HepG2 (cell line): Measurements from ENCODE around the gene SFI1. TPM values are rescaled to one million over a fixed set of nuclear protein-coding genes. Genes with fewer than 3 reads are reported as not detected.
A peak's percentile ranks its signal among the peaks of the same experiment; 100 is the strongest.

Experiments
- ELF1 ChIP-seq: sonication (generic); formaldehyde crosslinking; IDR thresholded peaks from 2 replicates; pipeline ENCODE4 v1.4.0; 2020; ENCODE audit warnings: missing genetic modification reagents
- GMEB2 ChIP-seq: IDR thresholded peaks from 2 replicates; pipeline ENCODE4 v1.6.1; 2016; ENCODE audit warnings: missing biosample characterization, missing genetic modification reagents, low read depth
- HNRNPUL1 ChIP-seq: fragments of 200-400 bp; formaldehyde crosslinking; IDR thresholded peaks from 2 replicates; pipeline ENCODE4 v1.6.1; 2017; ENCODE audit warnings: low read depth, mild to moderate bottlenecking, low read length, moderate library complexity
- MAZ ChIP-seq, 2 experiments: sonication (generic) in 1 of 2; formaldehyde crosslinking in 1 of 2; IDR thresholded peaks; 2 replicates each; pipeline versions ENCODE4 v1.5.0 to v1.6.1; 2012 to 2020; ENCODE audit warnings: low read depth in 2 of 2, mild to moderate bottlenecking in 2 of 2, borderline replicate concordance in 1 of 2, improper control_type of control experiment in 1 of 2, low read length in 1 of 2, missing genetic modification reagents in 1 of 2, moderate library complexity in 1 of 2
- MXD3 ChIP-seq: IDR thresholded peaks from 2 replicates; pipeline ENCODE4 v1.6.1; 2016; ENCODE audit warnings: mild to moderate bottlenecking, missing biosample characterization, missing genetic modification reagents
- MXI1 ChIP-seq: IDR thresholded peaks from 3 replicates; pipeline ENCODE4 v1.6.1; 2012; ENCODE audit warnings: low read depth, low read length, inconsistent platforms, borderline replicate concordance
- PHF8 ChIP-seq: sonication (generic); formaldehyde crosslinking; IDR thresholded peaks from 2 replicates; pipeline ENCODE4 v1.5.0; 2020; ENCODE audit warnings: missing genetic modification reagents
- PITX1 ChIP-seq: sonication (generic); formaldehyde crosslinking; IDR thresholded peaks from 2 replicates; pipeline ENCODE4 v1.5.1; 2020; ENCODE audit warnings: mild to moderate bottlenecking, missing genetic modification reagents
- PRDM4 ChIP-seq: sonication (generic); formaldehyde crosslinking; IDR thresholded peaks from 2 replicates; pipeline ENCODE4 v1.9.0; 2021; ENCODE audit warnings: missing genetic modification reagents, borderline replicate concordance
- SIX4 ChIP-seq: sonication (generic); formaldehyde crosslinking; IDR thresholded peaks from 2 replicates; pipeline ENCODE4 v1.4.0; 2020; ENCODE audit warnings: missing genetic modification reagents
- SSRP1 ChIP-seq: IDR thresholded peaks from 2 replicates; pipeline ENCODE4 v1.6.1; 2016; ENCODE audit warnings: control low read depth
- SUZ12 ChIP-seq: fragments of 150-350 bp; IDR thresholded peaks from 2 replicates; pipeline ENCODE4 v1.6.1; 2014; ENCODE audit warnings: low read depth, low read length
- TARDBP ChIP-seq: sonication (generic); formaldehyde crosslinking; IDR thresholded peaks from 2 replicates; pipeline ENCODE4 v1.8.0; 2022; ENCODE audit warnings: mild to moderate bottlenecking, missing genetic modification reagents
- TCF7L2 ChIP-seq: IDR thresholded peaks from 2 replicates; pipeline ENCODE4 v1.6.1; 2011; ENCODE audit warnings: mild to moderate bottlenecking, low read depth, low read length, moderate library complexity
- WIZ ChIP-seq: sonication (generic); formaldehyde crosslinking; IDR thresholded peaks from 2 replicates; pipeline ENCODE4 v1.5.1; 2020; ENCODE audit warnings: mild to moderate bottlenecking, missing genetic modification reagents
- ZBTB7B ChIP-seq: sonication (generic); formaldehyde crosslinking; IDR thresholded peaks from 2 replicates; pipeline ENCODE4 v1.4.0; 2020; ENCODE audit warnings: missing genetic modification reagents
- ZNF264 ChIP-seq: sonication (generic); formaldehyde crosslinking; IDR thresholded peaks from 2 replicates; pipeline ENCODE4 v1.4.0; 2020; ENCODE audit warnings: missing genetic modification reagents
- ZNF33A ChIP-seq: sonication (generic); formaldehyde crosslinking; IDR thresholded peaks from 2 replicates; pipeline ENCODE4 v1.5.1; 2020; ENCODE audit warnings: missing genetic modification reagents, mild to moderate bottlenecking, moderate library complexity, borderline replicate concordance
- ZNF569 ChIP-seq: sonication (generic); formaldehyde crosslinking; IDR thresholded peaks from 2 replicates; pipeline ENCODE4 v1.5.0; 2020; ENCODE audit warnings: mild to moderate bottlenecking, missing genetic modification reagents, moderate library complexity, borderline replicate concordance
- ZNF737 ChIP-seq: sonication (generic); formaldehyde crosslinking; IDR thresholded peaks from 2 replicates; pipeline ENCODE4 v1.5.0; 2020; ENCODE audit warnings: missing genetic modification reagents, mild to moderate bottlenecking, borderline replicate concordance
- ZNF777 ChIP-seq: sonication (generic); formaldehyde crosslinking; IDR thresholded peaks from 2 replicates; pipeline ENCODE4 v1.4.0; 2020; ENCODE audit warnings: missing genetic modification reagents
- ZNF784 ChIP-seq: sonication (generic); formaldehyde crosslinking; IDR thresholded peaks from 2 replicates; pipeline ENCODE4 v1.5.1; 2020; ENCODE audit warnings: missing genetic modification reagents, mild to moderate bottlenecking, borderline replicate concordance
- ZNF839 ChIP-seq: sonication (generic); formaldehyde crosslinking; IDR thresholded peaks from 2 replicates; pipeline ENCODE4 v1.4.0; 2020; ENCODE audit warnings: missing genetic modification reagents, mild to moderate bottlenecking, borderline replicate concordance
- polyA plus RNA-seq, 8 experiments: library from polyadenylated mRNA; depleted of rRNA in 3 of 8; stranded (reverse) in 7 of 8; unstranded in 1 of 8; fragments of >200 nt; fragmentation: Illumina TruSeq in 4 of 8; extraction: Trizol in 4 of 8; gene quantifications; 2 replicates each; pipeline versions ENCODE4 v1.2.1 to v1.2.3, GENCODE V29; 2011 to 2016; ENCODE audit warnings: low read depth in 4 of 8, missing spikeins in 1 of 8, mixed read lengths in 1 of 8; ENCODE audit not compliant: insufficient read depth in 1 of 8
- total RNA-seq, 5 experiments: library from RNA; depleted of rRNA; stranded (reverse); fragments of >200 nt; fragmentation: Illumina TruSeq; extraction: Trizol; gene quantifications; 2 replicates each; pipeline ENCODE4 v1.2.3, GENCODE V29; 2016; ENCODE audit warnings: low read depth in 1 of 5

SFI1 gene
- total and polyA plus RNA-seq, 2 of the 13 experiments (the other 11 are each of a cell fraction or from before 2014, with no cell fraction given): 20.5 to 40.1 TPM

GRCh38 chr22:31630331-31631329 is 134.3 kb downstream of the SFI1 start (continued):
- no peak for TF ChIP-seq ZNF737
- no peak for TF ChIP-seq PRDM4 (CRISPR knock-in tag)
- no peak for TF ChIP-seq WIZ (CRISPR knock-in tag)
- TF ChIP-seq ZNF839 (CRISPR knock-in tag): no peak
- TF ChIP-seq ZNF784: no peak
- TF ChIP-seq ZNF33A: no peak
- TF ChIP-seq MXD3 (CRISPR knock-in tag): no peak
- no peak for TF ChIP-seq GMEB2 (CRISPR knock-in tag)
- peak; percentile 35; the same call in 1 of the 2 replicates for TF ChIP-seq TARDBP
- no peak for TF ChIP-seq SIX4 (CRISPR knock-in tag)
- TF ChIP-seq ZNF569 (CRISPR knock-in tag): no peak
- peak; percentile 68 for TF ChIP-seq PHF8 (CRISPR knock-in tag)
- no peak for TF ChIP-seq PITX1 (CRISPR knock-in tag)
- no peak for TF ChIP-seq TCF7L2
- TF ChIP-seq MAZ (IDR thresholded peaks at IDR 0.05; ENCODE audit: borderline replicate concordance, low read depth, low read length): no peak; the same call in 1 of the 2 replicates
- no peak for TF ChIP-seq MAZ (CRISPR knock-in tag; IDR thresholded peaks at IDR 0.05; ENCODE audit: low read depth)
- TF ChIP-seq ZNF264: no peak
- TF ChIP-seq SSRP1: no peak
- no peak for TF ChIP-seq SUZ12
- TF ChIP-seq MXI1: peak; percentile 80; the same call in 1 of the 3 replicates
- no peak; the same call in 1 of the 2 replicates for TF ChIP-seq ZBTB7B (CRISPR knock-in tag)
- TF ChIP-seq ZNF777: no peak
- TF ChIP-seq HNRNPUL1: no peak
- TF ChIP-seq ELF1 (CRISPR knock-in tag): peak; percentile 54
